Activated T-cell treated with anti-CD3 and anti-CD28 coated beads, Interleukin-2, amount 50 U/mL, for 72 hours (primary cell): ENCODE measurements around the gene PRPSAP1. TPM values are rescaled to one million over a fixed set of nuclear protein-coding genes. Genes with fewer than 3 reads are reported as not detected.

Source experiments
- ATAC-seq, 2 donors: fragments of 150-1000 bp; cut with Tn5 transposase; replicated peaks in 1 of 2; 2 replicates each; pipeline ENCODE4 v1.10.0; 2021; ENCODE audit warnings: moderate library complexity in 2 of 2, mild to moderate bottlenecking in 1 of 2
- DNase-seq, 2 donors: peaks; one replicate each; pipeline ENCODE4 v3.0.0; 2021 to 2022; ENCODE audit warnings: mixed read lengths in 1 of 2
- H3K27ac Mint-ChIP-seq: one replicate; pipeline ENCODE4 v1.8.0; 2022; ENCODE audit warnings: mild to moderate bottlenecking, moderate library complexity, mixed read lengths
- H3K27me3 Mint-ChIP-seq: one replicate; pipeline ENCODE4 v1.8.0; 2022; ENCODE audit warnings: low read depth, mixed read lengths
- H3K36me3 Mint-ChIP-seq, 2 donors: one replicate each; pipeline ENCODE4 v1.8.0; 2022; ENCODE audit warnings: mixed read lengths in 2 of 2, mild to moderate bottlenecking in 1 of 2; ENCODE audit not compliant: insufficient read depth in 2 of 2
- H3K4me1 Mint-ChIP-seq: one replicate; pipeline ENCODE4 v1.8.0; 2022; ENCODE audit warnings: low read depth, mixed read lengths
- H3K4me3 Mint-ChIP-seq, 2 donors: one replicate each; pipeline ENCODE4 v1.8.0; 2022; ENCODE audit warnings: mild to moderate bottlenecking in 2 of 2, mixed read lengths in 2 of 2, moderate library complexity in 2 of 2
- H3K9me3 Mint-ChIP-seq, 2 donors: one replicate each; pipeline ENCODE4 v1.8.0; 2022; ENCODE audit warnings: mixed read lengths in 2 of 2
- total RNA-seq, 2 donors: library from RNA; stranded (reverse); gene quantifications; one replicate each; pipeline ENCODE4 v1.2.3, GENCODE V29; 2022

PRPSAP1 gene
- total RNA-seq, 2 donors from 2014 or later: 46.4 to 52.6 TPM

GRCh38 chr17:76341301-76341700 is 12.4 kb downstream of the PRPSAP1 start:
- Mint-ChIP-seq H3K9me3 (no peaks in the 10 kb centered on the region), H3K27ac (no peak overlapping the region), H3K4me1 (peaks cover 4% of the 10 kb centered on the region), H3K36me3 (peaks cover 0 to 5% of the 10 kb centered on the region in 2 donors), H3K27me3 (no peaks in the 10 kb centered on the region), H3K4me3 (no peak overlapping the region)
- no peak for DNase-seq
- no peak for ATAC-seq

GRCh38 chr17:76337413-76337777 is 16.3 kb downstream of the PRPSAP1 start:
- ATAC-seq: no peak
- peaks cover 0 to 5% of the 10 kb centered on the region in 2 donors for H3K36me3 Mint-ChIP-seq
- DNase-seq: no peak
- no peaks in the 10 kb centered on the region for H3K9me3 Mint-ChIP-seq
- no peaks in the 10 kb centered on the region for H3K27me3 Mint-ChIP-seq
- H3K4me3 Mint-ChIP-seq: no peak overlapping the region
- no peak overlapping the region for H3K27ac Mint-ChIP-seq
- H3K4me1 Mint-ChIP-seq: peaks cover 4% of the 10 kb centered on the region

- no peak overlapping the region for H3K4me3 Mint-ChIP-seq
- no peaks in the 10 kb centered on the region for H3K9me3 Mint-ChIP-seq
- H3K36me3 Mint-ChIP-seq: peaks cover 0 to 1% of the 10 kb centered on the region in 2 donors
- no peaks in the 10 kb centered on the region for H3K27me3 Mint-ChIP-seq
- no peak overlapping the region for H3K27ac Mint-ChIP-seq
- H3K4me1 Mint-ChIP-seq: peaks cover 4% of the 10 kb centered on the region
- DNase-seq (no peak), ATAC-seq (no peak)
Observed at GRCh38 chr17:76336756-76337412, 16.8 kb downstream of the PRPSAP1 start.

- ATAC-seq (no peak), DNase-seq (no peak)
- no peaks in the 10 kb centered on the region for H3K27me3 Mint-ChIP-seq
- no peaks in the 10 kb centered on the region for H3K36me3 Mint-ChIP-seq
- H3K27ac Mint-ChIP-seq: no peak overlapping the region
- no peaks in the 10 kb centered on the region for H3K9me3 Mint-ChIP-seq
- H3K4me3 Mint-ChIP-seq: no peak overlapping the region
- peaks cover 4% of the 10 kb centered on the region for H3K4me1 Mint-ChIP-seq
Observed at GRCh38 chr17:76335716-76336381, 17.9 kb downstream of the PRPSAP1 start.

GRCh38 chr17:76333673-76334505 is 19.8 kb downstream of the PRPSAP1 start:
- no peaks in the 10 kb centered on the region for H3K27me3 Mint-ChIP-seq
- no peak for DNase-seq
- no peak overlapping the region for H3K4me3 Mint-ChIP-seq
- H3K4me1 Mint-ChIP-seq: peaks cover 4% of the 10 kb centered on the region
- peak overlapping the region; percentile 52 for H3K27ac Mint-ChIP-seq
- H3K36me3 Mint-ChIP-seq: peaks cover 0 to 2% of the 10 kb centered on the region in 2 donors
- no peaks in the 10 kb centered on the region for H3K9me3 Mint-ChIP-seq
- ATAC-seq: no peak

GRCh38 chr17:76331083-76331482 is 22.6 kb downstream of the PRPSAP1 start:
- no peak overlapping the region for H3K4me3 Mint-ChIP-seq
- H3K4me1 Mint-ChIP-seq: no peaks in the 10 kb centered on the region
- peaks cover 2 to 7% of the 10 kb centered on the region in 2 donors for H3K36me3 Mint-ChIP-seq
- ATAC-seq: no peak
- no peak for DNase-seq
- no peak overlapping the region for H3K27ac Mint-ChIP-seq
- H3K27me3 Mint-ChIP-seq: no peaks in the 10 kb centered on the region
- H3K9me3 Mint-ChIP-seq: no peaks in the 10 kb centered on the region

GRCh38 chr17:76329664-76330063 is 24.1 kb downstream of the PRPSAP1 start:
- no peaks in the 10 kb centered on the region for H3K27me3 Mint-ChIP-seq
- no peak overlapping the region for H3K4me3 Mint-ChIP-seq
- DNase-seq (no peak), ATAC-seq (no peak)
- H3K36me3 Mint-ChIP-seq: peaks cover 4 to 7% of the 10 kb centered on the region in 2 donors
- H3K27ac Mint-ChIP-seq: no peak overlapping the region
- H3K4me1 Mint-ChIP-seq: no peaks in the 10 kb centered on the region
- no peaks in the 10 kb centered on the region for H3K9me3 Mint-ChIP-seq

GRCh38 chr17:76327696-76328095 is 26.0 kb downstream of the PRPSAP1 start:
- Mint-ChIP-seq H3K4me3 (no peak overlapping the region), H3K27ac (no peak overlapping the region), H3K9me3 (no peaks in the 10 kb centered on the region), H3K27me3 (no peaks in the 10 kb centered on the region), H3K36me3 (peaks cover 6 to 9% of the 10 kb centered on the region in 2 donors), H3K4me1 (no peaks in the 10 kb centered on the region)
- DNase-seq: no peak
- no peak for ATAC-seq

GRCh38 chr17:76326306-76326705 is 27.4 kb downstream of the PRPSAP1 start:
- Mint-ChIP-seq H3K27me3 (no peaks in the 10 kb centered on the region), H3K4me3 (no peak overlapping the region), H3K27ac (peak overlapping the region; percentile 72), H3K4me1 (no peaks in the 10 kb centered on the region), H3K36me3 (peaks cover 6 to 9% of the 10 kb centered on the region in 2 donors), H3K9me3 (no peaks in the 10 kb centered on the region)
- ATAC-seq (no peak), DNase-seq (no peak)

- Mint-ChIP-seq H3K36me3 (peaks cover 0 to 2% of the 10 kb centered on the region in 2 donors), H3K9me3 (no peaks in the 10 kb centered on the region), H3K27me3 (no peaks in the 10 kb centered on the region), H3K4me3 (no peak overlapping the region), H3K4me1 (no peaks in the 10 kb centered on the region), H3K27ac (no peak overlapping the region)
- DNase-seq (no peak), ATAC-seq (no peak)
Observed at GRCh38 chr17:76318586-76318985, 35.1 kb downstream of the PRPSAP1 start.

GRCh38 chr17:76317535-76317934 is 36.2 kb downstream of the PRPSAP1 start:
- H3K4me1 Mint-ChIP-seq: no peaks in the 10 kb centered on the region
- H3K36me3 Mint-ChIP-seq: peaks cover 0 to 2% of the 10 kb centered on the region in 2 donors
- no peaks in the 10 kb centered on the region for H3K27me3 Mint-ChIP-seq
- no peak for ATAC-seq
- H3K4me3 Mint-ChIP-seq: no peak overlapping the region
- no peaks in the 10 kb centered on the region for H3K9me3 Mint-ChIP-seq
- DNase-seq: no peak
- no peak overlapping the region for H3K27ac Mint-ChIP-seq

GRCh38 chr17:76314392-76315227 is 39.1 kb downstream of the PRPSAP1 start:
- H3K4me1 Mint-ChIP-seq: no peaks in the 10 kb centered on the region
- peaks cover 0 to 2% of the 10 kb centered on the region in 2 donors for H3K36me3 Mint-ChIP-seq
- H3K27me3 Mint-ChIP-seq: no peaks in the 10 kb centered on the region
- no peak overlapping the region for H3K4me3 Mint-ChIP-seq
- ATAC-seq (no peak), DNase-seq (no peak)
- no peaks in the 10 kb centered on the region for H3K9me3 Mint-ChIP-seq
- peak overlapping the region; percentile 77 for H3K27ac Mint-ChIP-seq
